LNCAP (cell line): ENCODE data around the gene TGFBR3L.

Experiments used
- CTCF ChIP-seq: fragments of 450-650 bp; IDR thresholded peaks from 2 replicates; pipeline ENCODE4 v1.5.1; 2017; ENCODE audit warnings: mild to moderate bottlenecking

Gene TGFBR3L

GRCh38 chr19:7963566-7963965 lies 48.9 kb downstream of the TGFBR3L start:
- no peak for TF ChIP-seq CTCF

- no peak for TF ChIP-seq CTCF
Measured at GRCh38 chr19:7965259-7965841, 50.7 kb downstream of the TGFBR3L start.

- TF ChIP-seq CTCF = no peak
Measured at GRCh38 chr19:7965921-7966665, 51.5 kb downstream of the TGFBR3L start.

GRCh38 chr19:7968008-7968795 lies 53.6 kb downstream of the TGFBR3L start:
- TF ChIP-seq CTCF = no peak
